K562 (cell line): Measurements from ENCODE around the gene INPP5D. TPM values are rescaled to one million over a fixed set of nuclear protein-coding genes. Genes with fewer than 3 reads are reported as not detected.

Experiments
- ATAC-seq: fragments of 200-7000 bp; cut with Tn5 transposase; 3 replicates; pipeline ENCODE4 v1.9.1; 2020; ENCODE audit warnings: moderate library complexity
- BruUV-seq: library from RNA; stranded (reverse); fragments of 400-500 nt; replicated peaks from 2 replicates; lab custom pipeline; 2021; lab: Mats Ljungman, UMichigan
- CTCF ChIA-PET: fragments of 300-600 bp; formaldehyde crosslinking; extraction: SDS; loops from one replicate; lab custom pipeline; 2021; ENCODE audit warnings: low intra/inter-chr PET ratio; lab: Yijun Ruan, JAX
- POLR2A ChIA-PET: fragments of 300-600, 350-650 bp; sonication (Branson Sonifier 250); formaldehyde crosslinking; extraction: SDS; loops from one replicate; lab custom pipeline; 2021; ENCODE audit warnings: antibody characterized with exemption, inconsistent platforms; lab: Yijun Ruan, JAX
- DNase-seq, 4 experiments: peaks; one replicate each; pipeline versions ENCODE4 v3.0.0 to v3.0.0-alpha.2; 2011 to 2018; ENCODE audit warnings: low spot score in 3 of 4, mixed read lengths in 3 of 4; ENCODE audit errors: extremely low read depth in 1 of 4
- FAIRE-seq: peaks from 2 replicates; lab custom pipeline; 2011; peaks lifted over from hg19 to GRCh38; lab: Jason Lieb, UNC
- H2AFZ ChIP-seq: 2 replicates; pipeline ENCODE4 v1.6.0; 2011; ENCODE audit warnings: low read depth, low read length, control low read depth, inconsistent platforms
- H3K27ac ChIP-seq: fragments of 200-600 bp; 3 replicates; pipeline ENCODE4 v1.8.0; 2011; ENCODE audit warnings: low read depth, mild to moderate bottlenecking, control low read depth, inconsistent platforms, low read length, moderate library complexity, mixed read lengths; ENCODE audit errors: extremely low read depth
- H3K27me3 ChIP-seq, 2 experiments: fragments of 300-600 bp in 1 of 2; 2 replicates in 1 of 2; 3 replicates in 1 of 2; pipeline versions ENCODE4 v1.6.0 to v1.8.0; 2011; ENCODE audit warnings: inconsistent platforms in 2 of 2, low read length in 2 of 2, mild to moderate bottlenecking in 1 of 2, mixed read lengths in 1 of 2, moderate library complexity in 1 of 2; ENCODE audit not compliant: control insufficient read depth in 2 of 2, insufficient read depth in 2 of 2
- H3K36me3 ChIP-seq: fragments of 300-600 bp; 3 replicates; pipeline ENCODE4 v1.8.0; 2011; ENCODE audit warnings: mild to moderate bottlenecking, low read length, inconsistent platforms; ENCODE audit not compliant: control insufficient read depth, insufficient read depth
- H3K4me1 ChIP-seq, 2 experiments: fragments of 200-600 bp in 1 of 2; replicated peaks in 1 of 2; 2 replicates in 1 of 2; 3 replicates in 1 of 2; pipeline versions ENCODE4 v1.5.1 to v1.8.0; 2011; ENCODE audit warnings: inconsistent platforms in 2 of 2, low read length in 2 of 2, mild to moderate bottlenecking in 1 of 2, mixed read lengths in 1 of 2, moderate library complexity in 1 of 2; ENCODE audit not compliant: control insufficient read depth in 2 of 2, insufficient read depth in 2 of 2
- H3K4me2 ChIP-seq: 2 replicates; pipeline ENCODE4 v1.6.1; 2011; ENCODE audit warnings: low read length, control low read depth, inconsistent platforms, mixed read lengths; ENCODE audit not compliant: insufficient read depth
- H3K4me3 ChIP-seq: fragments of 200-600 bp; sonication (generic), shearing (Covaris generic); 2 replicates; pipeline ENCODE4 v1.5.1; 2016; ENCODE audit warnings: control low read depth, inconsistent platforms
- H3K79me2 ChIP-seq: fragments of 200-600 bp; 3 replicates; pipeline ENCODE4 v1.8.0; 2011; ENCODE audit warnings: low read length, inconsistent platforms; ENCODE audit not compliant: control insufficient read depth, insufficient read depth
- H3K9ac ChIP-seq, 2 experiments: 2 replicates each; pipeline versions ENCODE4 v1.6.0 to v1.6.1; 2011; ENCODE audit warnings: low read depth in 2 of 2, low read length in 2 of 2, control low read depth in 1 of 2, inconsistent platforms in 1 of 2, mild to moderate bottlenecking in 1 of 2, mixed read lengths in 1 of 2; ENCODE audit not compliant: insufficient read depth in 1 of 2
- H3K9me1 ChIP-seq: one replicate; pipeline ENCODE4 v1.6.0; 2011; ENCODE audit warnings: inconsistent platforms, mild to moderate bottlenecking, low read length, moderate library complexity; ENCODE audit not compliant: control insufficient read depth, insufficient read depth
- H3K9me3 ChIP-seq: replicated peaks from 2 replicates; pipeline ENCODE4 v1.5.1; 2011; ENCODE audit warnings: low read depth, low read length, inconsistent platforms; ENCODE audit not compliant: control insufficient read depth, insufficient read depth
- H4K20me1 ChIP-seq: replicated peaks from 2 replicates; pipeline ENCODE4 v1.6.1; 2011; ENCODE audit warnings: low read length, inconsistent platforms, mixed read lengths; ENCODE audit not compliant: control insufficient read depth, insufficient read depth
- BACH1 ChIP-seq: fragments of 200-800 bp; sonication (Bioruptor generic); IDR thresholded peaks from 2 replicates; pipeline ENCODE4 v1.6.1; 2016; ENCODE audit warnings: missing genetic modification characterization, missing compliant biosample characterization
- CC2D1A ChIP-seq: fragments of 450-650 bp; IDR thresholded peaks from 2 replicates; pipeline ENCODE4 v1.6.1; 2017; ENCODE audit warnings: mild to moderate bottlenecking
- GTF2E2 ChIP-seq: fragments of 200-800 bp; sonication (Bioruptor generic); IDR thresholded peaks from 2 replicates; pipeline ENCODE4 v1.6.1; 2016; ENCODE audit warnings: missing genetic modification characterization, missing compliant biosample characterization
- MCM2 ChIP-seq: fragments of 450-650 bp; IDR thresholded peaks from 2 replicates; pipeline ENCODE4 v1.6.1; 2017; ENCODE audit warnings: low read depth, mild to moderate bottlenecking
- NCOA6 ChIP-seq: fragments of 450-650 bp; IDR thresholded peaks from 2 replicates; pipeline ENCODE4 v1.6.1; 2017; ENCODE audit warnings: mild to moderate bottlenecking
- NCOR1 ChIP-seq: fragments of 450-650 bp; IDR thresholded peaks from 2 replicates; pipeline ENCODE4 v1.6.1; 2016; ENCODE audit warnings: mild to moderate bottlenecking, moderate library complexity
- YBX1 ChIP-seq: fragments of 450-650 bp; IDR thresholded peaks from 2 replicates; pipeline ENCODE4 v1.7.1; 2016; ENCODE audit warnings: mild to moderate bottlenecking
- ZNF3 ChIP-seq: fragments of 250-450 bp; sonication (Bioruptor Pico); IDR thresholded peaks from 2 replicates; pipeline ENCODE4 v1.5.0; 2021; ENCODE audit warnings: mild to moderate bottlenecking, moderate library complexity
- WGBS: fragments of 100-300 bp; shearing (Covaris generic); methylation state at CpG from one replicate; pipeline ENCODE4 v1.1.6; 2016; ENCODE audit warnings: low coverage, mixed read lengths; ENCODE audit not compliant: insufficient coverage; ENCODE audit errors: missing lambda C conversion rate; 5-methylcytosine and 5-hydroxymethylcytosine counted together
- in situ Hi-C: fragments of 300-500 bp; cut with MboI; formaldehyde crosslinking; loops from 4 replicates; pipeline ENCODE4 v1.15.0; 2018; ENCODE audit warnings: inconsistent platforms, mixed read lengths
- intact Hi-C: fragments of 100-400 bp; cut with micrococcal nuclease; formaldehyde crosslinking; loops from 2 replicates; pipeline ENCODE4 v1.14.2; 2022
- polyA plus RNA-seq, 8 experiments: library from polyadenylated mRNA; depleted of rRNA in 4 of 8; stranded (reverse) in 5 of 8; unstranded in 3 of 8; fragments of >200 nt; fragmentation: Nextera tagmentation in 2 of 8; fragmentation: Illumina TruSeq in 1 of 8; extraction: Ambion mirVana in 2 of 8; extraction: Trizol in 1 of 8; gene quantifications; 2 replicates each; pipeline versions ENCODE4 v1.2.1 to v1.2.3, GENCODE V29; 2011 to 2014; ENCODE audit warnings: inconsistent platforms in 1 of 8, missing spikeins in 1 of 8
- total RNA-seq, 7 experiments: library from RNA; depleted of rRNA in 6 of 7; stranded (reverse); fragments of >200 nt in 6 of 7; fragmentation: Illumina TruSeq in 2 of 7; extraction: Trizol in 2 of 7; gene quantifications; 2 replicates each; pipeline versions ENCODE4 v1.2.1 to v1.2.3, GENCODE V29; 2011 to 2021; ENCODE audit warnings: low replicate concordance in 1 of 7
- TF ChIP-seq, protein P1 (sequence below), 3 experiments: fragments of 200-800 bp in 1 of 3; fragments of 250-450 bp in 1 of 3; fragments of 450-650 bp in 1 of 3; sonication (Bioruptor Pico) in 1 of 3; sonication (Bioruptor generic) in 1 of 3; formaldehyde crosslinking in 1 of 3; IDR thresholded peaks; 2 replicates each; pipeline versions ENCODE4 v1.6.1 to v1.8.0; 2016 to 2022; ENCODE audit warnings: mild to moderate bottlenecking in 2 of 3, missing genetic modification characterization in 2 of 3, missing compliant biosample characterization in 1 of 3, moderate library complexity in 1 of 3
- TF ChIP-seq, protein P2 (sequence below): fragments of 250-450 bp; sonication (Bioruptor Pico); IDR thresholded peaks from 2 replicates; pipeline ENCODE4 v1.4.0; 2020
- TF ChIP-seq, protein P3 (sequence below): IDR thresholded peaks from 3 replicates; pipeline ENCODE4 v1.6.1; 2011; ENCODE audit warnings: borderline replicate concordance, mild to moderate bottlenecking, moderate library complexity; ENCODE audit not compliant: insufficient read length; ENCODE audit errors: extremely low read depth

The INPP5D gene
- total and polyA plus RNA-seq, 9 of the 15 experiments (the other 6 are each of a cell fraction or from before 2014, with no cell fraction given) = 0.55 to 6.2 (median 2.2) TPM

DNA sequence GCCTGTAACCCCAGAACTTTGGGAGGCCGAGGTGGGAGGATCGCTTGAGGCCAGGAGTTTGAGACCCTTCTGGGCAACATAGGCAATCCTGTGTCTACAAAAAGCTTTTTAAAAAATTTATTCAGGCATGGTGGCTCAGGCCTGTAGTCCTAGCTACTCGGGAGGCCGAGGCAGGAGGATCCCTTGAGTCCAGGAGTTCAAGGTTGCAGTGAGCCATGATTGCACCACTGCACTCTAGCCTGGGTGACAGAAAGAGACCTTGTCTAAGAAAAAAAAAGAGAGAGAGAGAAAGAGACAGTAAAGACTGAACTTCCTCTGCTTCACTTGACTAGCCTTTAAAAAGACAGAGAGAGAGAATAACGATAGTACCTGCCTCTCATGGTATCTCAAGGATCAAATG, 62.4 kb downstream of the INPP5D start:
- DNase-seq (no peak), FAIRE-seq (no peak), ATAC-seq (no peak)
- no peaks in the 10 kb centered on the region for H3K79me2 ChIP-seq
- ChIA-PET POLR2A (no interaction called here), CTCF (no interaction called here)
- H4K20me1 ChIP-seq = no peaks in the 10 kb centered on the region
- in situ Hi-C loops = no loop called here
- no peaks in the 10 kb centered on the region for H3K36me3 ChIP-seq
- no peak overlapping the region for H3K4me3 ChIP-seq
- peaks cover 0 to 19% of the 10 kb centered on the region in 2 experiments; a peak in 2 of 5 replicates for H3K4me1 ChIP-seq
- no peaks in the 10 kb centered on the region for H3K9me1 ChIP-seq
- intact Hi-C loops = no loop called here
- H3K4me2 ChIP-seq = no peak overlapping the region
- H3K27ac ChIP-seq = no peak overlapping the region
- H2AFZ ChIP-seq = no peak overlapping the region
- 62% methylated on average over 5 of the region's 5 CpGs for WGBS
- H3K9me3 ChIP-seq = no peaks in the 10 kb centered on the region
- H3K9ac ChIP-seq = no peak overlapping the region
- no TSS peak for BruUV-seq
- H3K27me3 ChIP-seq = no peaks in the 10 kb centered on the region; a peak in 1 of 5 replicates
- TF ChIP-seq YBX1 (no peak), ZNF3 (no peak), NCOR1 (no peak), NCOA6 (no peak), BACH1 (tag) (no peak), GTF2E2 (no peak), CC2D1A (no peak), MCM2 (no peak)
- TF ChIP-seq, protein P1, sequence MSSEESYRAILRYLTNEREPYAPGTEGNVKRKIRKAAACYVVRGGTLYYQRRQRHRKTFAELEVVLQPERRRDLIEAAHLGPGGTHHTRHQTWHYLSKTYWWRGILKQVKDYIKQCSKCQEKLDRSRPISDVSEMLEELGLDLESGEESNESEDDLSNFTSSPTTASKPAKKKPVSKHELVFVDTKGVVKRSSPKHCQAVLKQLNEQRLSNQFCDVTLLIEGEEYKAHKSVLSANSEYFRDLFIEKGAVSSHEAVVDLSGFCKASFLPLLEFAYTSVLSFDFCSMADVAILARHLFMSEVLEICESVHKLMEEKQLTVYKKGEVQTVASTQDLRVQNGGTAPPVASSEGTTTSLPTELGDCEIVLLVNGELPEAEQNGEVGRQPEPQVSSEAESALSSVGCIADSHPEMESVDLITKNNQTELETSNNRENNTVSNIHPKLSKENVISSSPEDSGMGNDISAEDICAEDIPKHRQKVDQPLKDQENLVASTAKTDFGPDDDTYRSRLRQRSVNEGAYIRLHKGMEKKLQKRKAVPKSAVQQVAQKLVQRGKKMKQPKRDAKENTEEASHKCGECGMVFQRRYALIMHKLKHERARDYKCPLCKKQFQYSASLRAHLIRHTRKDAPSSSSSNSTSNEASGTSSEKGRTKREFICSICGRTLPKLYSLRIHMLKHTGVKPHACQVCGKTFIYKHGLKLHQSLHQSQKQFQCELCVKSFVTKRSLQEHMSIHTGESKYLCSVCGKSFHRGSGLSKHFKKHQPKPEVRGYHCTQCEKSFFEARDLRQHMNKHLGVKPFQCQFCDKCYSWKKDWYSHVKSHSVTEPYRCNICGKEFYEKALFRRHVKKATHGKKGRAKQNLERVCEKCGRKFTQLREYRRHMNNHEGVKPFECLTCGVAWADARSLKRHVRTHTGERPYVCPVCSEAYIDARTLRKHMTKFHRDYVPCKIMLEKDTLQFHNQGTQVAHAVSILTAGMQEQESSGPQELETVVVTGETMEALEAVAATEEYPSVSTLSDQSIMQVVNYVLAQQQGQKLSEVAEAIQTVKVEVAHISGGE (CRISPR knock-in tag; IDR thresholded peaks at IDR 0.05) = no peak
- TF ChIP-seq, protein P2, sequence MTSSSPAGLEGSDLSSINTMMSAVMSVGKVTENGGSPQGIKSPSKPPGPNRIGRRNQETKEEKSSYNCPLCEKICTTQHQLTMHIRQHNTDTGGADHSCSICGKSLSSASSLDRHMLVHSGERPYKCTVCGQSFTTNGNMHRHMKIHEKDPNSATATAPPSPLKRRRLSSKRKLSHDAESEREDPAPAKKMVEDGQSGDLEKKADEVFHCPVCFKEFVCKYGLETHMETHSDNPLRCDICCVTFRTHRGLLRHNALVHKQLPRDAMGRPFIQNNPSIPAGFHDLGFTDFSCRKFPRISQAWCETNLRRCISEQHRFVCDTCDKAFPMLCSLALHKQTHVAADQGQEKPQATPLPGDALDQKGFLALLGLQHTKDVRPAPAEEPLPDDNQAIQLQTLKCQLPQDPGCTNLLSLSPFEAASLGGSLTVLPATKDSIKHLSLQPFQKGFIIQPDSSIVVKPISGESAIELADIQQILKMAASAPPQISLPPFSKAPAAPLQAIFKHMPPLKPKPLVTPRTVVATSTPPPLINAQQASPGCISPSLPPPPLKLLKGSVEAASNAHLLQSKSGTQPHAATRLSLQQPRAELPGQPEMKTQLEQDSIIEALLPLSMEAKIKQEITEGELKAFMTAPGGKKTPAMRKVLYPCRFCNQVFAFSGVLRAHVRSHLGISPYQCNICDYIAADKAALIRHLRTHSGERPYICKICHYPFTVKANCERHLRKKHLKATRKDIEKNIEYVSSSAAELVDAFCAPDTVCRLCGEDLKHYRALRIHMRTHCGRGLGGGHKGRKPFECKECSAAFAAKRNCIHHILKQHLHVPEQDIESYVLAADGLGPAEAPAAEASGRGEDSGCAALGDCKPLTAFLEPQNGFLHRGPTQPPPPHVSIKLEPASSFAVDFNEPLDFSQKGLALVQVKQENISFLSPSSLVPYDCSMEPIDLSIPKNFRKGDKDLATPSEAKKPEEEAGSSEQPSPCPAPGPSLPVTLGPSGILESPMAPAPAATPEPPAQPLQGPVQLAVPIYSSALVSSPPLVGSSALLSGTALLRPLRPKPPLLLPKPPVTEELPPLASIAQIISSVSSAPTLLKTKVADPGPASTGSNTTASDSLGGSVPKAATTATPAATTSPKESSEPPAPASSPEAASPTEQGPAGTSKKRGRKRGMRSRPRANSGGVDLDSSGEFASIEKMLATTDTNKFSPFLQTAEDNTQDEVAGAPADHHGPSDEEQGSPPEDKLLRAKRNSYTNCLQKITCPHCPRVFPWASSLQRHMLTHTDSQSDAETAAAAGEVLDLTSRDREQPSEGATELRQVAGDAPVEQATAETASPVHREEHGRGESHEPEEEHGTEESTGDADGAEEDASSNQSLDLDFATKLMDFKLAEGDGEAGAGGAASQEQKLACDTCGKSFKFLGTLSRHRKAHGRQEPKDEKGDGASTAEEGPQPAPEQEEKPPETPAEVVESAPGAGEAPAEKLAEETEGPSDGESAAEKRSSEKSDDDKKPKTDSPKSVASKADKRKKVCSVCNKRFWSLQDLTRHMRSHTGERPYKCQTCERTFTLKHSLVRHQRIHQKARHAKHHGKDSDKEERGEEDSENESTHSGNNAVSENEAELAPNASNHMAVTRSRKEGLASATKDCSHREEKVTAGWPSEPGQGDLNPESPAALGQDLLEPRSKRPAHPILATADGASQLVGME (CRISPR knock-in tag) = no peak
- TF ChIP-seq, protein P3, sequence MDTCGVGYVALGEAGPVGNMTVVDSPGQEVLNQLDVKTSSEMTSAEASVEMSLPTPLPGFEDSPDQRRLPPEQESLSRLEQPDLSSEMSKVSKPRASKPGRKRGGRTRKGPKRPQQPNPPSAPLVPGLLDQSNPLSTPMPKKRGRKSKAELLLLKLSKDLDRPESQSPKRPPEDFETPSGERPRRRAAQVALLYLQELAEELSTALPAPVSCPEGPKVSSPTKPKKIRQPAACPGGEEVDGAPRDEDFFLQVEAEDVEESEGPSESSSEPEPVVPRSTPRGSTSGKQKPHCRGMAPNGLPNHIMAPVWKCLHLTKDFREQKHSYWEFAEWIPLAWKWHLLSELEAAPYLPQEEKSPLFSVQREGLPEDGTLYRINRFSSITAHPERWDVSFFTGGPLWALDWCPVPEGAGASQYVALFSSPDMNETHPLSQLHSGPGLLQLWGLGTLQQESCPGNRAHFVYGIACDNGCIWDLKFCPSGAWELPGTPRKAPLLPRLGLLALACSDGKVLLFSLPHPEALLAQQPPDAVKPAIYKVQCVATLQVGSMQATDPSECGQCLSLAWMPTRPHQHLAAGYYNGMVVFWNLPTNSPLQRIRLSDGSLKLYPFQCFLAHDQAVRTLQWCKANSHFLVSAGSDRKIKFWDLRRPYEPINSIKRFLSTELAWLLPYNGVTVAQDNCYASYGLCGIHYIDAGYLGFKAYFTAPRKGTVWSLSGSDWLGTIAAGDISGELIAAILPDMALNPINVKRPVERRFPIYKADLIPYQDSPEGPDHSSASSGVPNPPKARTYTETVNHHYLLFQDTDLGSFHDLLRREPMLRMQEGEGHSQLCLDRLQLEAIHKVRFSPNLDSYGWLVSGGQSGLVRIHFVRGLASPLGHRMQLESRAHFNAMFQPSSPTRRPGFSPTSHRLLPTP = no peak
